Activated CD4-positive, alpha-beta T cell treated with anti-CD3 and anti-CD28 coated beads for 4 hours (primary cell): ENCODE data around the gene COL3A1.

ENCODE experiments used
- DNase-seq, 2 donors: peaks; one replicate each; pipeline ENCODE4 v3.0.0-alpha.2; 2020

Gene COL3A1

GRCh38 chr2:188974164-188974563 is at the start of gene COL3A1:
TSS of gene COL3A1 (plus strand) at chr2:188974373. CDS start at chr2:188974490, 117 bp downstream.
- DNase-seq: no peak

GRCh38 chr2:188928643-188929042 is 45.5 kb upstream of the COL3A1 start:
- DNase-seq: no peak

GRCh38 chr2:188931361-188931760 is 42.8 kb upstream of the COL3A1 start:
- DNase-seq: no peak

- no peak for DNase-seq
Observed at GRCh38 chr2:188937228-188938220, 36.6 kb upstream of the COL3A1 start.

GRCh38 chr2:188940171-188940570 is 34.0 kb upstream of the COL3A1 start:
- DNase-seq: no peak

GRCh38 chr2:188944442-188944841 is 29.7 kb upstream of the COL3A1 start:
- no peak for DNase-seq

GRCh38 chr2:188949046-188949818 is 24.9 kb upstream of the COL3A1 start:
- no peak for DNase-seq

GRCh38 chr2:188952901-188953300 is 21.3 kb upstream of the COL3A1 start:
- DNase-seq: no peak

GRCh38 chr2:188956290-188956689 is 17.9 kb upstream of the COL3A1 start:
- DNase-seq: no peak

GRCh38 chr2:188956961-188957360 is 17.2 kb upstream of the COL3A1 start:
- no peak for DNase-seq

GRCh38 chr2:188957646-188958045 is 16.5 kb upstream of the COL3A1 start:
- no peak for DNase-seq

- no peak for DNase-seq
Observed at GRCh38 chr2:188963741-188964140, 10.4 kb upstream of the COL3A1 start.

GRCh38 chr2:188964976-188965546 is 9.1 kb upstream of the COL3A1 start:
- DNase-seq: no peak

- DNase-seq: no peak
Observed at GRCh38 chr2:188965563-188965962, 8.6 kb upstream of the COL3A1 start.

GRCh38 chr2:188966079-188966571 is 8.0 kb upstream of the COL3A1 start:
- no peak for DNase-seq

GRCh38 chr2:188966728-188967440 is 7.3 kb upstream of the COL3A1 start:
- no peak for DNase-seq

- DNase-seq: no peak
Observed at GRCh38 chr2:188969236-188969635, 4.9 kb upstream of the COL3A1 start.

- DNase-seq: no peak
Observed at GRCh38 chr2:188969651-188970050, 4.5 kb upstream of the COL3A1 start.

GRCh38 chr2:188970211-188970610 is 4.0 kb upstream of the COL3A1 start:
- DNase-seq: no peak

- no peak for DNase-seq
Observed at GRCh38 chr2:188971432-188971861, 2.7 kb upstream of the COL3A1 start.

- no peak for DNase-seq
Observed at GRCh38 chr2:188973641-188974040, 532 bp upstream of the COL3A1 start.

GRCh38 chr2:188975497-188976102 is 1.4 kb downstream of the COL3A1 start:
- DNase-seq: no peak
